ENCODE results near the gene MCCD1.

Gene MCCD1

GRCh38 chr6:31558318-31558625, 29.5 kb downstream of the MCCD1 start:
- Histone ChIP-seq H3K27ac (ENCODE audit: low read depth, low read length) (no peak overlapping the region), H3K14ac (ENCODE audit: low read length) (no peak overlapping the region), H3K9me3 (ENCODE audit: insufficient read depth, low read depth, low read length) (no peaks in the 10 kb centered on the region), H3K27me3 (ENCODE audit: insufficient read depth, low read length) (no peaks in the 10 kb centered on the region), H3K4me3 (ENCODE audit: low read depth, low read length) (no peak overlapping the region), H4K8ac (ENCODE audit: low read depth, low read length) (no peak overlapping the region), H3K36me3 (ENCODE audit: control insufficient read depth in 1 of 2, insufficient read depth in 2 of 2, low read length in 2 of 2) (peaks cover 20 to 28% of the 10 kb centered on the region in 2 experiments), H3K9ac (ENCODE audit: low read length) (no peak overlapping the region), H4K91ac (ENCODE audit: low read depth, low read length) (no peak overlapping the region), H2BK120ac (ENCODE audit: insufficient read depth, low read length, poor library complexity) (no peak overlapping the region), H3K4me2 (ENCODE audit: low read length) (no peak overlapping the region), H3K79me2 (ENCODE audit: control insufficient read depth, insufficient read depth, low read length, poor library complexity) (no peaks in the 10 kb centered on the region), H2AFZ (ENCODE audit: insufficient read depth, low read length, poor library complexity) (no peak overlapping the region), H3K4me1 (ENCODE audit: control insufficient read depth in 1 of 2, insufficient read depth in 2 of 2, low read length in 2 of 2) (peaks cover 20 to 23% of the 10 kb centered on the region in 2 experiments), H2BK12ac (ENCODE audit: low read length) (no peak overlapping the region), H3K23ac (ENCODE audit: low read length) (no peak overlapping the region), H2BK5ac (ENCODE audit: low read depth, low read length, poor library complexity) (no peak overlapping the region), H4K12ac (ENCODE audit: low read depth, low read length) (no peak overlapping the region), H3K4ac (ENCODE audit: low read depth, low read length) (no peak overlapping the region), H2AK5ac (ENCODE audit: low read length) (no peak overlapping the region), H3K18ac (ENCODE audit: low read length) (no peak overlapping the region), H3K79me1 (ENCODE audit: low read length) (peaks cover 8% of the 10 kb centered on the region)
- WGBS (ENCODE audit: extremely low coverage, insufficient coverage, insufficient read length) = no CpG with 5 or more reads among the region's 8 CpGs
- no peak for DNase-seq

- no peak overlapping the region for H3K27ac ChIP-seq (ENCODE audit: low read depth, low read length)
- H3K4me3 ChIP-seq (ENCODE audit: low read depth, low read length) = no peak overlapping the region
- H4K8ac ChIP-seq (ENCODE audit: low read depth, low read length) = peak overlapping the region; percentile 50
- no peak overlapping the region for H3K4me2 ChIP-seq (ENCODE audit: low read length)
- peak overlapping the region; percentile 42 for H2AK5ac ChIP-seq (ENCODE audit: low read length)
- no peak overlapping the region for H4K12ac ChIP-seq (ENCODE audit: low read depth, low read length)
- H3K27me3 ChIP-seq (ENCODE audit: insufficient read depth, low read length) = no peaks in the 10 kb centered on the region
- no peak overlapping the region for H3K23ac ChIP-seq (ENCODE audit: low read length)
- H2BK5ac ChIP-seq (ENCODE audit: low read depth, low read length, poor library complexity) = no peak overlapping the region
- peaks cover 20 to 25% of the 10 kb centered on the region in 2 experiments for H3K36me3 ChIP-seq (ENCODE audit: control insufficient read depth in 1 of 2, insufficient read depth in 2 of 2, low read length in 2 of 2)
- no peaks in the 10 kb centered on the region for H3K9me3 ChIP-seq (ENCODE audit: insufficient read depth, low read depth, low read length)
- H3K79me2 ChIP-seq (ENCODE audit: control insufficient read depth, insufficient read depth, low read length, poor library complexity) = no peaks in the 10 kb centered on the region
- H3K9ac ChIP-seq (ENCODE audit: low read length) = no peak overlapping the region
- H2BK12ac ChIP-seq (ENCODE audit: low read length) = peak overlapping the region; percentile 8
- H3K18ac ChIP-seq (ENCODE audit: low read length) = peak overlapping the region; percentile 43
- no peak overlapping the region for H2AFZ ChIP-seq (ENCODE audit: insufficient read depth, low read length, poor library complexity)
- no peak overlapping the region for H2BK120ac ChIP-seq (ENCODE audit: insufficient read depth, low read length, poor library complexity)
- H3K79me1 ChIP-seq (ENCODE audit: low read length) = peaks cover 8% of the 10 kb centered on the region
- H3K4ac ChIP-seq (ENCODE audit: low read depth, low read length) = no peak overlapping the region
- no CpG with 5 or more reads among the region's 14 CpGs for WGBS (ENCODE audit: extremely low coverage, insufficient coverage, insufficient read length)
- H4K91ac ChIP-seq (ENCODE audit: low read depth, low read length) = peak overlapping the region; percentile 49
- peaks cover 20 to 23% of the 10 kb centered on the region in 2 experiments for H3K4me1 ChIP-seq (ENCODE audit: control insufficient read depth in 1 of 2, insufficient read depth in 2 of 2, low read length in 2 of 2)
- no peak overlapping the region for H3K14ac ChIP-seq (ENCODE audit: low read length)
- peak; percentile 21 to 28 for DNase-seq
These were observed 30.1 kb downstream of the MCCD1 start for GRCh38 chr6:31558631-31559500.

GRCh38 chr6:31559606-31559957, 30.8 kb downstream of the MCCD1 start:
- Histone ChIP-seq H2BK5ac (ENCODE audit: low read depth, low read length, poor library complexity) (peak overlapping the region; percentile 27), H3K23ac (ENCODE audit: low read length) (no peak overlapping the region), H2AFZ (ENCODE audit: insufficient read depth, low read length, poor library complexity) (no peak overlapping the region), H2AK5ac (ENCODE audit: low read length) (peak overlapping the region; percentile 42), H4K12ac (ENCODE audit: low read depth, low read length) (no peak overlapping the region), H3K4me1 (ENCODE audit: control insufficient read depth in 1 of 2, insufficient read depth in 2 of 2, low read length in 2 of 2) (peaks cover 20 to 23% of the 10 kb centered on the region in 2 experiments), H3K36me3 (ENCODE audit: control insufficient read depth in 1 of 2, insufficient read depth in 2 of 2, low read length in 2 of 2) (peaks cover 18 to 22% of the 10 kb centered on the region in 2 experiments), H3K4me2 (ENCODE audit: low read length) (no peak overlapping the region), H3K27me3 (ENCODE audit: insufficient read depth, low read length) (no peaks in the 10 kb centered on the region), H2BK12ac (ENCODE audit: low read length) (peak overlapping the region; percentile 61), H3K18ac (ENCODE audit: low read length) (peak overlapping the region; percentile 43), H4K8ac (ENCODE audit: low read depth, low read length) (peak overlapping the region; percentile 50), H3K14ac (ENCODE audit: low read length) (peak overlapping the region; percentile 8), H3K9ac (ENCODE audit: low read length) (peak overlapping the region; percentile 62), H3K4me3 (ENCODE audit: low read depth, low read length) (no peak overlapping the region), H3K79me1 (ENCODE audit: low read length) (peaks cover 8% of the 10 kb centered on the region), H3K9me3 (ENCODE audit: insufficient read depth, low read depth, low read length) (no peaks in the 10 kb centered on the region), H2BK120ac (ENCODE audit: insufficient read depth, low read length, poor library complexity) (peak overlapping the region; percentile 28), H4K91ac (ENCODE audit: low read depth, low read length) (peak overlapping the region; percentile 49), H3K27ac (ENCODE audit: low read depth, low read length) (peak overlapping the region; percentile 76), H3K4ac (ENCODE audit: low read depth, low read length) (no peak overlapping the region), H3K79me2 (ENCODE audit: control insufficient read depth, insufficient read depth, low read length, poor library complexity) (no peaks in the 10 kb centered on the region)
- no CpG with 5 or more reads among the region's 4 CpGs for WGBS (ENCODE audit: extremely low coverage, insufficient coverage, insufficient read length)
- DNase-seq = no peak

GRCh38 chr6:31559958-31560696, 31.4 kb downstream of the MCCD1 start:
- Histone ChIP-seq H3K9ac (ENCODE audit: low read length) (peak overlapping the region; percentile 62), H2BK120ac (ENCODE audit: insufficient read depth, low read length, poor library complexity) (peak overlapping the region; percentile 28), H3K14ac (ENCODE audit: low read length) (peak overlapping the region; percentile 8), H3K9me3 (ENCODE audit: insufficient read depth, low read depth, low read length) (no peaks in the 10 kb centered on the region), H3K4me1 (ENCODE audit: control insufficient read depth in 1 of 2, insufficient read depth in 2 of 2, low read length in 2 of 2) (peaks cover 20 to 23% of the 10 kb centered on the region in 2 experiments), H4K8ac (ENCODE audit: low read depth, low read length) (no peak overlapping the region), H3K27ac (ENCODE audit: low read depth, low read length) (peak overlapping the region; percentile 76), H3K23ac (ENCODE audit: low read length) (no peak overlapping the region), H4K12ac (ENCODE audit: low read depth, low read length) (no peak overlapping the region), H4K91ac (ENCODE audit: low read depth, low read length) (peak overlapping the region; percentile 49), H3K4me3 (ENCODE audit: low read depth, low read length) (no peak overlapping the region), H3K18ac (ENCODE audit: low read length) (peak overlapping the region; percentile 31), H2AFZ (ENCODE audit: insufficient read depth, low read length, poor library complexity) (no peak overlapping the region), H3K4me2 (ENCODE audit: low read length) (peak overlapping the region; percentile 11), H3K36me3 (ENCODE audit: control insufficient read depth in 1 of 2, insufficient read depth in 2 of 2, low read length in 2 of 2) (peaks cover 18 to 22% of the 10 kb centered on the region in 2 experiments), H3K79me1 (ENCODE audit: low read length) (peaks cover 8% of the 10 kb centered on the region), H3K27me3 (ENCODE audit: insufficient read depth, low read length) (no peaks in the 10 kb centered on the region), H3K4ac (ENCODE audit: low read depth, low read length) (no peak overlapping the region), H3K79me2 (ENCODE audit: control insufficient read depth, insufficient read depth, low read length, poor library complexity) (no peaks in the 10 kb centered on the region), H2AK5ac (ENCODE audit: low read length) (peak overlapping the region; percentile 42), H2BK5ac (ENCODE audit: low read depth, low read length, poor library complexity) (peak overlapping the region; percentile 27), H2BK12ac (ENCODE audit: low read length) (peak overlapping the region; percentile 61)
- peak; percentile 19 to 39 for DNase-seq
- WGBS (ENCODE audit: extremely low coverage, insufficient coverage, insufficient read length) = no CpG with 5 or more reads among the region's 7 CpGs

Data from trophoblast cell (in vitro differentiated cells and primary cell).